ENCODE data around the gene NCAPD3. TPM values are rescaled to one million over a fixed set of nuclear protein-coding genes. Genes with fewer than 3 reads are reported as not detected.

The NCAPD3 gene
- total RNA-seq, 1 experiment from 2014 or later = 52.2 TPM

DNA sequence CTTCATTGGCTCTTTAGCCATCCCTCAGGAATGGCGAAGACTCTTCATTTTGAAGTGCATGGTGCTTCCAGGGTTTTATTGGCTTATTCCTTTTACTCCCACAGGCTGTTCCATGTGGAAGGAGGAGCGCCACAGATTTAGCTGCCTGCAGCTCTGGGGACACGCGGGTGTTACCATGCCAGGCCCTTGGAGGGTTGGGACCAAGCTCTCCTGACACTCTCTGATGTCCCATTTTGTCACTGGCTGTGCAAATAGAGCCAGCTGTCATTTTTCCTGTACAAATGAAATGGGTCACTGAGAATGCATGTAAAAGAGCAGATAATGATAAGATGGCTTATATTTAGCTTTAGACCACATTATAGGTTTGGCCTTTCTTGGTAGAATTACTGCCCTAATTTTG lies 20.1 kb upstream of the NCAPD3 start:
- Histone ChIP-seq H3K23ac (ENCODE audit: insufficient read length, low read depth, low read length) (no peak overlapping the region), H2BK5ac (ENCODE audit: insufficient read length, low read length) (no peak overlapping the region), H4K5ac (ENCODE audit: insufficient read length, low read depth, low read length) (no peak overlapping the region), H4K20me1 (ENCODE audit: control insufficient read depth, insufficient read depth, insufficient read length) (no peaks in the 10 kb centered on the region), H3K9me3 (ENCODE audit: control insufficient read depth, low read depth, low read length) (no peaks in the 10 kb centered on the region), H2BK15ac (ENCODE audit: low read depth, low read length) (no peak overlapping the region), H3K4ac (ENCODE audit: low read depth, low read length) (no peak overlapping the region), H3K4me2 (ENCODE audit: insufficient read depth, insufficient read length, low read length) (no peak overlapping the region), H3T11ph (ENCODE audit: low read length) (no peak overlapping the region), H3K27ac (ENCODE audit: insufficient read length, low read depth, low read length) (no peak overlapping the region), H3K79me1 (ENCODE audit: insufficient read depth, low read depth, low read length, poor library complexity, severe bottlenecking) (no peaks in the 10 kb centered on the region), H3K18ac (ENCODE audit: insufficient read length, low read depth, low read length) (no peak overlapping the region), H3K79me2 (ENCODE audit: insufficient read depth, low read length) (no peaks in the 10 kb centered on the region), H3K4me1 (ENCODE audit: insufficient read depth, low read length) (no peaks in the 10 kb centered on the region), H3K56ac (ENCODE audit: insufficient read length, low read depth, low read length) (no peak overlapping the region), H3K9ac (ENCODE audit: extremely low read depth, insufficient read length, low read length) (no peak overlapping the region), H2BK12ac (ENCODE audit: insufficient read length, low read depth, low read length) (no peak overlapping the region), H4K91ac (ENCODE audit: insufficient read length, low read depth, low read length) (no peak overlapping the region), H3K14ac (ENCODE audit: insufficient read depth, low read length) (no peak overlapping the region), H2BK120ac (ENCODE audit: low read depth, low read length, poor library complexity, severe bottlenecking) (no peak overlapping the region), H3K23me2 (ENCODE audit: insufficient read length, low read depth, low read length, poor library complexity, severe bottlenecking) (no peaks in the 10 kb centered on the region), H3K27me3 (ENCODE audit: insufficient read depth, low read length) (no peaks in the 10 kb centered on the region), H2AK5ac (ENCODE audit: insufficient read length, low read length) (no peak overlapping the region), H2BK20ac (ENCODE audit: low read depth, low read length, poor library complexity, severe bottlenecking) (no peak overlapping the region), H4K8ac (replicated peaks; ENCODE audit: insufficient read length, low read depth, low read length) (no peak overlapping the region), H2AFZ (ENCODE audit: low read length) (no peak overlapping the region)
- DNase-seq = no peak
- no peaks in the 10 kb centered on the region for H3K9me3 Mint-ChIP-seq
- no peak overlapping the region for H3K27ac Mint-ChIP-seq
- H3K4me3 Mint-ChIP-seq = no peak overlapping the region
- H3K4me1 Mint-ChIP-seq = peaks cover 2 to 8% of the 10 kb centered on the region in 2 experiments; a peak in 3 of 4 replicates
- peaks cover 23 to 62% (median 27%) of the 10 kb centered on the region in 3 experiments for H3K36me3 Mint-ChIP-seq (ENCODE audit: insufficient read depth in 1 of 3, low read depth in 3 of 3)
- no CpG with 5 or more reads among the region's 4 CpGs for WGBS (ENCODE audit: extremely low coverage, insufficient read length, low lambda C conversion rate)
- H3K27me3 Mint-ChIP-seq (ENCODE audit: low read depth) = no peaks in the 10 kb centered on the region
- no peak for TF ChIP-seq CTCF (conservative IDR thresholded peaks at IDR 0.05)
